Measurements from ENCODE around the gene RAB8A. TPM values are rescaled to one million over a fixed set of nuclear protein-coding genes. Genes with fewer than 3 reads are reported as not detected.

RAB8A gene
- total RNA-seq, 4 donors from 2014 or later, result 40.2 to 65.6 (median 51.5) TPM

DNA sequence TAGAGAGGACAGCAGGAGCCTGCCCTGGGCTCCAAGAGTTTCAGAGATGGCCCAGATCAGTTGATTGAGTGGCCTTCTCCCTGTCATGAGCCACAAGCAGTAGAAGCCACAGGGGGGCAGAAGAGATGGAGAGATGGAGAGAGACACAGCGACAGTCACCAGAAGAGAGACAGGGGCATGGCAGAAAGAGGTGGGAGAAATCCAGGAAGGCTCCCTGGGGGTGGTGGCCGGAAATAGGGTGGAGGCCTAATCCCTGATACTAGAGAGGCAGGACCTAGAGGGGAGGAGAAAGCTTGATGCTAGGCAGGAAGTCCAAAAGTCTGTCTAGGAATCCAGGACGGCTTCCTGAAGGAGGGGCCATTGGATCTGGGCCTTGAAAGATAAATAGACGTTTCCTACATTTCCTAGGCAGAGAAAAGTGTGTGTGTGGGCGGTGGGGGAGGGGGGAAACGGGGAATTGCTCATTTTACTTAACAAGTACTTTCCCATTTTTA is 45.0 kb upstream of the RAB8A start:
- Histone ChIP-seq H3K36me3 (no peaks in the 10 kb centered on the region), H3K4me1 (peaks cover 0 to 14% of the 10 kb centered on the region in 2 donors), H3K27ac (peak overlapping the region in 2 of 3 donors; percentile 20 to 46), H3K9me3 (no peaks in the 10 kb centered on the region), H3K4me3 (replicated peaks in 1 of 3) (no peak overlapping the region), H3K27me3 (no peaks in the 10 kb centered on the region)
- no peak for DNase-seq
- WGBS, 2 donors, result 51 to 54% methylated on average over 6 of the region's 6 CpGs
- TF ChIP-seq, protein P1, sequence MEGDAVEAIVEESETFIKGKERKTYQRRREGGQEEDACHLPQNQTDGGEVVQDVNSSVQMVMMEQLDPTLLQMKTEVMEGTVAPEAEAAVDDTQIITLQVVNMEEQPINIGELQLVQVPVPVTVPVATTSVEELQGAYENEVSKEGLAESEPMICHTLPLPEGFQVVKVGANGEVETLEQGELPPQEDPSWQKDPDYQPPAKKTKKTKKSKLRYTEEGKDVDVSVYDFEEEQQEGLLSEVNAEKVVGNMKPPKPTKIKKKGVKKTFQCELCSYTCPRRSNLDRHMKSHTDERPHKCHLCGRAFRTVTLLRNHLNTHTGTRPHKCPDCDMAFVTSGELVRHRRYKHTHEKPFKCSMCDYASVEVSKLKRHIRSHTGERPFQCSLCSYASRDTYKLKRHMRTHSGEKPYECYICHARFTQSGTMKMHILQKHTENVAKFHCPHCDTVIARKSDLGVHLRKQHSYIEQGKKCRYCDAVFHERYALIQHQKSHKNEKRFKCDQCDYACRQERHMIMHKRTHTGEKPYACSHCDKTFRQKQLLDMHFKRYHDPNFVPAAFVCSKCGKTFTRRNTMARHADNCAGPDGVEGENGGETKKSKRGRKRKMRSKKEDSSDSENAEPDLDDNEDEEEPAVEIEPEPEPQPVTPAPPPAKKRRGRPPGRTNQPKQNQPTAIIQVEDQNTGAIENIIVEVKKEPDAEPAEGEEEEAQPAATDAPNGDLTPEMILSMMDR (IDR thresholded peaks at IDR 0.05), result peak in 1 of 6 experiments; percentile 10
- no peak for TF ChIP-seq POLR2A (IDR thresholded peaks at IDR 0.05)
- intact Hi-C loops (cut with DNase I), result no loop called here

DNA sequence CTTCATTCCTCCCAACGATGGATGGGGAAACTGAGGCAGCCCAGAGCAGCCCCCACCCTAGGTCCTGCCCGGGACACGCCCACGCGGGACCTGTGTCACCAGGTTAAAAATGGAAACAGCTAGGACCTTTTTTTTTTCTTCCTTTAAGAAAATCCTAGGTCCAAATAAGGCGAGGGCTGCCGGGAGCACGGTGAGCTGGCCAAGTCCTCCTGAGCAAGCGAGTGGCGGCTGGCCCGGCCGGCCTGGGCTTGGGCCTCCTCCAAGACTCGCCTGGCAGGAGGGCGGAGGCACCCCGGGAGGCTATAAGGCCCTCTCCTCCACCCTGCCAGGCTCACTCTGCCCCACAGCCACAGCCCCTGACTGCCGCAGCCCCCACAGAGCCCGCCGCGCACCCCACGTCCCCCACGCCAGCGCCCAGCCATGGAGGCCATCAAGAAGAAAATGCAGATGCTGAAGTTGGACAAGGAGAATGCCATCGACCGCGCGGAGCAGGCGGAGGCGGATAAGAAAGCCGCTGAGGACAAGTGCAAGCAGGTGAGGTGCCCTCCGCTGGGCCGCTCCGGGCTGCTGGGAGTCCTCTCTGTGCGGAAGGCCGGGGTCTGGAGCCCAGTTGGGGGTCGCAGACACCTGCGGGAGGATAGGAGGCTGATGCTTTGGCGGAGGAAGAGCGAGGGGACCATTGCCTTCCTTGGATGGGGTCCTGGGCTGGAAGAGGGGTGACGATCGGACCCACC is 44.3 kb upstream of the RAB8A start:
- TF ChIP-seq POLR2A (IDR thresholded peaks at IDR 0.05), result no peak
- TF ChIP-seq, protein P1 (IDR thresholded peaks at IDR 0.05), result no peak
- H3K27me3 ChIP-seq, result no peaks in the 10 kb centered on the region
- peak overlapping the region in 2 of 3 donors; percentile 20 to 46 for H3K27ac ChIP-seq
- intact Hi-C loops (cut with DNase I), result no loop called here
- H3K4me1 ChIP-seq, result peaks cover 0 to 14% of the 10 kb centered on the region in 2 donors
- no peak for DNase-seq
- WGBS, 2 donors, result 65 to 66% methylated on average over 40 of the region's 40 CpGs
- no peak overlapping the region for H3K4me3 ChIP-seq (replicated peaks in 1 of 3)
- no peaks in the 10 kb centered on the region for H3K9me3 ChIP-seq
- H3K36me3 ChIP-seq, result no peaks in the 10 kb centered on the region

DNA sequence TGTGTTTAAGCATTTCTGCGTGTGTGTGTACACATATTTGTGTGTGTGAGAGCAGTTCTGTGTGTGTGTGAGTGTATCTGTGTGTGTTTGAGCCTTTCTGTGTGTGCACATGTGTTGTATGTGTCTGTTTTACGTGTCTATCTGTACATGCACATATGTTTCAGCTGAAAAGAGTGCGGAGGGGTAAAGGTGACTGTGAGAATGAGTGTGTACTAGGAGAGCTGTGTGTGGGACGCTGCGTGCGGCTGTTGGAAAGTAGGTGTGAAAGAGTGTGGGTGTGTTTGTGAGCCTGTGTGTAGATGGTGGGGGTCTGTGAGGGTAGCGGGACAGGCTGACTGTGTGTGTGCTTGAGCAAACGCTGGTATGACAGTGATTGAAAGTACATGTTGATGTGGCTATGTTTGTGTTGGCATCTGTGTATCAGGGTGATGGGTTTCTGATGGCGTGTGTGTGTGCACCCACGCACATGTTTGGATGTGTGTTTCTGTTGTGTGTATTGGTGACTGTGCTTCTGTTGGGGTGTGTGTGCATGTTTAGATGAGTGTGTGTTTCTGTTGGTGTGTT is 42.9 kb upstream of the RAB8A start:
- no peaks in the 10 kb centered on the region for H3K27me3 ChIP-seq
- WGBS, 2 donors, result 78 to 79% methylated on average over 10 of the region's 10 CpGs
- H3K36me3 ChIP-seq, result no peaks in the 10 kb centered on the region
- no peaks in the 10 kb centered on the region for H3K9me3 ChIP-seq
- DNase-seq, result no peak
- no peak overlapping the region for H3K4me3 ChIP-seq (replicated peaks in 1 of 3)
- peaks cover 0 to 14% of the 10 kb centered on the region in 2 donors for H3K4me1 ChIP-seq
- H3K27ac ChIP-seq, result no peak overlapping the region
- intact Hi-C loops (cut with DNase I), result no loop called here
- no peak for TF ChIP-seq POLR2A (IDR thresholded peaks at IDR 0.05)

DNA sequence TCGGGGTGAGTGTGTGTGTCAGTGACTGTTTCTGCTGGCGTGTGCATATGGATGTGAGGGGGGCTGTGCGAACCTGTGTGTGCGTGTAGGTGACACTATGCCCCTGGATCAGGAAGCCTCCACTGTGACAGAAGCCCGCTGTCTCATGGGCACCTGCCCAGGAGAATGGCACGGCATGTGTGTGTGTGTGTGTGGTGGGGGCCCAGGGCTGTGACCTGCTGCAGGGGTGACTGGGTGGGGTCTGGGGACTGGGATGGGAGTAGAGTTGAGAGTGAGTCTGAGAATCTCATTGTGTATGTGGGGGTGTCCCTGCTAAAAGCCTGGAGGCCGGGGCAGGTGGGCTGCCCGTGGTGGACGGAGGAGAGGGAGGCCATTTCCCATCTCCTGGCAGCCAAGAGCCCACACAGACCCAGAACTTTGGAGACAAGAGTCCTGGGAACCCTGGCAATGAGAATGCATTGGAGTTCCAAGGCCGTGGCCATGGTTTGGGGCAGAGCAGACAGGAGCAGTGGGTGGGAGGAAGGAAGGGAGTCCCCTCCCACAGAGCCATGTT is 41.8 kb upstream of the RAB8A start:
- H3K27ac ChIP-seq, result peak overlapping the region in 2 of 3 donors; percentile 53 to 61
- intact Hi-C loops (cut with DNase I), result no loop called here

DNA sequence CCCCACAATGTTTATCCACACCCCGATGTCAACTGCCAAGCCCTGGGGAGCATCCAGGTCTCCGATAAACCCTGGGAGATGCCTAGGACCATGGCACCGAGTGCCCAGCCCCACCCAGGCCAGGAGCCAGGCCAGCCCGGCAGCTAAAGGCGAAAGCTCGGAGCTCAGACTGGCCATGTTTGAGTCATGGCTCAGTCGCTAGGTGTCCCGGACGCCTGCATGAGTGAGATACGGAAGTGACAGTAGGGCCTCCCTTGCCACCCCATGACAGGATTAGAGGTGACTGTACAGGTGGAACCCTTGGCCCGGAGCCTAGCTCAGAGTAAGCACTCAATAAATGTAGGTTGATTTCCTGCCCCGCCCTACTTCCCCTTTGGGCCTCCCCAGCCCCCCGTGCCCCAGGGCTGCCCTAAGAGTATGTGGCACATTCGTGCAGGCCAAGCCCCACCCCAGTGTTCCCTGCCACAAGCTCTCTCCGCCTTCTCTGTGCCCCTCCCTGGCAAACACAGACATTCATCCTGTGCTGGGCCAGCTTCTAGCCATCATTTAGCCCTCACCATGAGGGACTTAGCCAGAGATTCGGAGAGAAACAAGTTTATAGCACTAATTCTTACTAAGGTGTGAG is 41.2 kb upstream of the RAB8A start:
- DNase-seq, result peak; percentile 42 to 63
- Histone ChIP-seq H3K27me3 (no peaks in the 10 kb centered on the region), H3K27ac (peak overlapping the region; percentile 9 to 61 (median 53)), H3K9me3 (no peaks in the 10 kb centered on the region), H3K36me3 (no peaks in the 10 kb centered on the region), H3K4me3 (replicated peaks in 1 of 3) (no peak overlapping the region), H3K4me1 (peaks cover 0 to 14% of the 10 kb centered on the region in 2 donors)
- TF ChIP-seq POLR2A (IDR thresholded peaks at IDR 0.05), result no peak
- TF ChIP-seq, protein P1 (IDR thresholded peaks at IDR 0.05), result no peak
- intact Hi-C loops (cut with DNase I), result no loop called here
- 61 to 69% methylated on average over 5 to 13 of the region's 16 CpGs for WGBS, 2 donors

More for the DNA sequence above, 41.8 kb upstream of the RAB8A start:
- no peak for TF ChIP-seq POLR2A (IDR thresholded peaks at IDR 0.05)
- TF ChIP-seq, protein P1 (IDR thresholded peaks at IDR 0.05), result no peak
- Histone ChIP-seq H3K9me3 (no peaks in the 10 kb centered on the region), H3K4me3 (replicated peaks in 1 of 3) (no peak overlapping the region), H3K4me1 (peaks cover 0 to 14% of the 10 kb centered on the region in 2 donors), H3K27me3 (no peaks in the 10 kb centered on the region), H3K36me3 (no peaks in the 10 kb centered on the region)
- WGBS, 2 donors, result 71 to 85% methylated on average over 10 of the region's 10 CpGs
- no peak for DNase-seq

All from thyroid gland (tissue), 4 donors.